Measurements from ENCODE around the gene NEDD4L. TPM values are rescaled to one million over a fixed set of nuclear protein-coding genes. Genes with fewer than 3 reads are reported as not detected.
A peak's percentile ranks its signal among the peaks of the same experiment; 100 is the strongest.

The NEDD4L gene
- total RNA-seq, 2 donors from 2014 or later: 149 to 212 TPM

- Histone ChIP-seq H3K27ac (peak overlapping the region; percentile 51), H3K4me3 (no peak overlapping the region), H3K9ac (ENCODE audit: low read depth in 2 of 2, low read length in 2 of 2) (no peak overlapping the region), H3K27me3 (no peaks in the 10 kb centered on the region), H3K4me1 (no peaks in the 10 kb centered on the region), H3K9me3 (no peaks in the 10 kb centered on the region), H3K36me3 (no peaks in the 10 kb centered on the region)
- TF ChIP-seq, protein P1, sequence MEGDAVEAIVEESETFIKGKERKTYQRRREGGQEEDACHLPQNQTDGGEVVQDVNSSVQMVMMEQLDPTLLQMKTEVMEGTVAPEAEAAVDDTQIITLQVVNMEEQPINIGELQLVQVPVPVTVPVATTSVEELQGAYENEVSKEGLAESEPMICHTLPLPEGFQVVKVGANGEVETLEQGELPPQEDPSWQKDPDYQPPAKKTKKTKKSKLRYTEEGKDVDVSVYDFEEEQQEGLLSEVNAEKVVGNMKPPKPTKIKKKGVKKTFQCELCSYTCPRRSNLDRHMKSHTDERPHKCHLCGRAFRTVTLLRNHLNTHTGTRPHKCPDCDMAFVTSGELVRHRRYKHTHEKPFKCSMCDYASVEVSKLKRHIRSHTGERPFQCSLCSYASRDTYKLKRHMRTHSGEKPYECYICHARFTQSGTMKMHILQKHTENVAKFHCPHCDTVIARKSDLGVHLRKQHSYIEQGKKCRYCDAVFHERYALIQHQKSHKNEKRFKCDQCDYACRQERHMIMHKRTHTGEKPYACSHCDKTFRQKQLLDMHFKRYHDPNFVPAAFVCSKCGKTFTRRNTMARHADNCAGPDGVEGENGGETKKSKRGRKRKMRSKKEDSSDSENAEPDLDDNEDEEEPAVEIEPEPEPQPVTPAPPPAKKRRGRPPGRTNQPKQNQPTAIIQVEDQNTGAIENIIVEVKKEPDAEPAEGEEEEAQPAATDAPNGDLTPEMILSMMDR (IDR thresholded peaks at IDR 0.05): no peak
- DNase-seq: peak; percentile 40
- intact Hi-C loops (cut with DNase I): no loop called here
These were observed 171.0 kb downstream of the NEDD4L start for GRCh38 chr18:58215011-58215410.

- intact Hi-C loops (cut with DNase I): no loop called here
- no peaks in the 10 kb centered on the region for H3K36me3 ChIP-seq
- peak overlapping the region; percentile 56 for H3K27ac ChIP-seq
- TF ChIP-seq, protein P1 (IDR thresholded peaks at IDR 0.05): no peak
- peak; percentile 69 for DNase-seq
- H3K9me3 ChIP-seq: no peaks in the 10 kb centered on the region
- H3K4me1 ChIP-seq: peaks cover 2% of the 10 kb centered on the region
- H3K9ac ChIP-seq (ENCODE audit: low read depth in 2 of 2, low read length in 2 of 2): peak overlapping the region in 1 of 2 donors; percentile 31
- H3K4me3 ChIP-seq: no peak overlapping the region
- no peaks in the 10 kb centered on the region for H3K27me3 ChIP-seq
These were observed 172.1 kb downstream of the NEDD4L start for GRCh38 chr18:58216071-58216481.

DNA sequence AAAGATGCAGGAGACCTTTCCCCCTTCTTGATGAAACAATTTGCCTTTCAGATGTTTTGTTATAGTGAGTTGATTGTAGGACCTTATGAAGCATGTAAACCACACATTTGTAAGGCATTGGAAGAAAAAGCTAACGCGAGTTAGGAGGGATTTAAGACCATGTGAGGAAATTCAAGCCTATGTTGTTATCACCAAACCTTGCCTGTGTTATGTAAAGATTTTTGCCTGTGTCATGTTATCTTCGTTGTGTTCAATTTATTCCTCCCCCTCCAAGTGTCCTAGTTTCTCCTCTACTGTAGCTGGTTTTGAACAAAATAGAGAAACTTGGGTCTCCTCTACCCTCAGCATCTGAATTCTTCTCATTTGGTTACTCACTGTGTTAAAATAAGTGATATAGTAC is 173.0 kb downstream of the NEDD4L start:
- H3K9ac ChIP-seq (ENCODE audit: low read depth in 2 of 2, low read length in 2 of 2): peak overlapping the region in 1 of 2 donors; percentile 31
- TF ChIP-seq, protein P1 (IDR thresholded peaks at IDR 0.05): no peak
- no peaks in the 10 kb centered on the region for H3K9me3 ChIP-seq
- H3K27ac ChIP-seq: no peak overlapping the region
- peaks cover 4% of the 10 kb centered on the region for H3K4me1 ChIP-seq
- no peak overlapping the region for H3K4me3 ChIP-seq
- intact Hi-C loops (cut with DNase I): no loop called here
- no peaks in the 10 kb centered on the region for H3K27me3 ChIP-seq
- no peaks in the 10 kb centered on the region for H3K36me3 ChIP-seq
- DNase-seq: peak; percentile 6

- Histone ChIP-seq H3K9ac (ENCODE audit: low read depth in 2 of 2, low read length in 2 of 2) (no peak overlapping the region), H3K36me3 (no peaks in the 10 kb centered on the region), H3K9me3 (no peaks in the 10 kb centered on the region), H3K27me3 (no peaks in the 10 kb centered on the region), H3K4me1 (peaks cover 7% of the 10 kb centered on the region), H3K27ac (no peak overlapping the region), H3K4me3 (no peak overlapping the region)
- TF ChIP-seq, protein P1 (IDR thresholded peaks at IDR 0.05): no peak
- DNase-seq: peak; percentile 16
- intact Hi-C loops (cut with DNase I): no loop called here
These were observed 174.1 kb downstream of the NEDD4L start for GRCh38 chr18:58218117-58218516.

DNA sequence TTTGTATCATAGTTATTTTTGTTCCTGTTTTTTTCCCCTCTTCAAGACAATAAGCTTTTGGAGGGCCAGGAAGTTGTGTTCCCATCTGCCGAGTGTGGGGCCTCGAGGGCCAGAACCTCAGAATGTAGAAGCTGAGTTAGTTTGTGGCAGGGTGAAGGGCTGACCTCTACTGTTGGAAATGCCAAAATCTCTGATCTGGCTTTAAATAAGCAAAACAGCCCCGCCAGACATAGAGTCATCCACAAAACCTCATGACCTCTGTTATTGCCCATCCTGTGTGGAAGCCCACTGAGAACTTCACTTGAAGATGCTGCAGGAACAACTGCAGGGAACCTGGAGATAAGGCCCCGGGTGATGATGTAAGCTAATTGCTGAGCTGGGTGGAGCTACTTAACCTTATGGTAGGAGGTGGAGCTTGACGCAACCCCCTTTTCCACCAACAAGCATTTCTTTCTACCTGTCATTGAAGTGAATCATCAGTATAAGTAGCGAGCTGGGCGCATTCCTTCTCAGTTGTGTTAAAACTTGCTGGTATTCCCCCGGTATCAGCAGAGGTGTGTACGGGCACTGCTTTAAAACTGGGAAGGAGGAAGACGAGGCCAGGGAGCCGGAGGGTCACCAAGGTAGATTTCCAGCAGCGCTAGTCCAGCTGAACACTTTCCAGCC is 177.2 kb downstream of the NEDD4L start:
- H3K27ac ChIP-seq: peak overlapping the region; percentile 76
- peak; percentile 85 for DNase-seq
- H3K27me3 ChIP-seq: no peaks in the 10 kb centered on the region
- peak overlapping the region; percentile 57 to 83 for H3K9ac ChIP-seq (ENCODE audit: low read depth in 2 of 2, low read length in 2 of 2)
- TF ChIP-seq, protein P1 (IDR thresholded peaks at IDR 0.05): no peak
- H3K9me3 ChIP-seq: no peaks in the 10 kb centered on the region
- H3K4me1 ChIP-seq: peaks cover 8% of the 10 kb centered on the region
- H3K4me3 ChIP-seq: peak overlapping the region; percentile 19
- intact Hi-C loops (cut with DNase I): no loop called here
- no peaks in the 10 kb centered on the region for H3K36me3 ChIP-seq

Data from colonic mucosa (tissue), 4 donors.